ENCODE data around the gene KCTD7.

The KCTD7 gene

GRCh38 chr7:66641526-66641871 lies 12.8 kb downstream of the KCTD7 start:
- H4K20me1 ChIP-seq (ENCODE audit: control insufficient read depth, insufficient read depth, low read depth, low read length), result no peaks in the 10 kb centered on the region
- no peaks in the 10 kb centered on the region for H3K9me3 ChIP-seq (ENCODE audit: control insufficient read depth, insufficient read depth, low read length)
- H3K27ac ChIP-seq (ENCODE audit: low read depth, low read length), result peak overlapping the region; percentile 59
- H3K9me2 ChIP-seq (replicated peaks; ENCODE audit: control insufficient read depth, low read length), result no peaks in the 10 kb centered on the region
- H3K4me2 ChIP-seq (ENCODE audit: low read length), result no peak overlapping the region
- H3K36me3 ChIP-seq (ENCODE audit: control insufficient read depth, low read length), result peaks cover 80% of the 10 kb centered on the region
- H3K4me1 ChIP-seq (ENCODE audit: control insufficient read depth, low read length), result peaks cover 38% of the 10 kb centered on the region
- H3K79me2 ChIP-seq (ENCODE audit: control insufficient read depth, low read length), result peaks cover 4% of the 10 kb centered on the region; the same call in 1 of the 2 replicates
- no peak overlapping the region for H3K4me3 ChIP-seq (ENCODE audit: low read length)
- no peak for TF ChIP-seq EZH2phosphoT487 (IDR thresholded peaks at IDR 0.05; ENCODE audit: borderline replicate concordance, low read length)
- TF ChIP-seq, protein P1, sequence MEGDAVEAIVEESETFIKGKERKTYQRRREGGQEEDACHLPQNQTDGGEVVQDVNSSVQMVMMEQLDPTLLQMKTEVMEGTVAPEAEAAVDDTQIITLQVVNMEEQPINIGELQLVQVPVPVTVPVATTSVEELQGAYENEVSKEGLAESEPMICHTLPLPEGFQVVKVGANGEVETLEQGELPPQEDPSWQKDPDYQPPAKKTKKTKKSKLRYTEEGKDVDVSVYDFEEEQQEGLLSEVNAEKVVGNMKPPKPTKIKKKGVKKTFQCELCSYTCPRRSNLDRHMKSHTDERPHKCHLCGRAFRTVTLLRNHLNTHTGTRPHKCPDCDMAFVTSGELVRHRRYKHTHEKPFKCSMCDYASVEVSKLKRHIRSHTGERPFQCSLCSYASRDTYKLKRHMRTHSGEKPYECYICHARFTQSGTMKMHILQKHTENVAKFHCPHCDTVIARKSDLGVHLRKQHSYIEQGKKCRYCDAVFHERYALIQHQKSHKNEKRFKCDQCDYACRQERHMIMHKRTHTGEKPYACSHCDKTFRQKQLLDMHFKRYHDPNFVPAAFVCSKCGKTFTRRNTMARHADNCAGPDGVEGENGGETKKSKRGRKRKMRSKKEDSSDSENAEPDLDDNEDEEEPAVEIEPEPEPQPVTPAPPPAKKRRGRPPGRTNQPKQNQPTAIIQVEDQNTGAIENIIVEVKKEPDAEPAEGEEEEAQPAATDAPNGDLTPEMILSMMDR (IDR thresholded peaks at IDR 0.05; ENCODE audit: low read depth, low read length, poor library complexity, severe bottlenecking), result no peak
- peaks cover 30% of the 10 kb centered on the region for H3F3A ChIP-seq (ENCODE audit: control insufficient read depth, insufficient read depth)
- H3K27me3 ChIP-seq (ENCODE audit: control insufficient read depth, low read length), result no peaks in the 10 kb centered on the region

GRCh38 chr7:66642186-66642585 lies 13.5 kb downstream of the KCTD7 start:
- peaks cover 80% of the 10 kb centered on the region for H3K36me3 ChIP-seq (ENCODE audit: control insufficient read depth, low read length)

GRCh38 chr7:66642932-66643331 lies 14.3 kb downstream of the KCTD7 start:
- Histone ChIP-seq H3K4me1 (ENCODE audit: control insufficient read depth, low read length) (peaks cover 33% of the 10 kb centered on the region), H3F3A (ENCODE audit: control insufficient read depth, insufficient read depth) (peaks cover 22% of the 10 kb centered on the region), H3K79me2 (ENCODE audit: control insufficient read depth, low read length) (peaks cover 4% of the 10 kb centered on the region; the same call in 1 of the 2 replicates), H3K4me3 (ENCODE audit: low read length) (peak overlapping the region; percentile 51), H3K36me3 (ENCODE audit: control insufficient read depth, low read length) (peaks cover 79% of the 10 kb centered on the region), H3K9me2 (replicated peaks; ENCODE audit: control insufficient read depth, low read length) (no peaks in the 10 kb centered on the region), H3K9me3 (ENCODE audit: control insufficient read depth, insufficient read depth, low read length) (no peaks in the 10 kb centered on the region), H3K27ac (ENCODE audit: low read depth, low read length) (peak overlapping the region; percentile 59), H3K27me3 (ENCODE audit: control insufficient read depth, low read length) (no peaks in the 10 kb centered on the region), H4K20me1 (ENCODE audit: control insufficient read depth, insufficient read depth, low read depth, low read length) (no peaks in the 10 kb centered on the region), H3K4me2 (ENCODE audit: low read length) (peak overlapping the region; percentile 69)
- TF ChIP-seq, protein P1 (IDR thresholded peaks at IDR 0.05; ENCODE audit: low read depth, low read length, poor library complexity, severe bottlenecking), result no peak
- TF ChIP-seq EZH2phosphoT487 (IDR thresholded peaks at IDR 0.05; ENCODE audit: borderline replicate concordance, low read length), result no peak

More at GRCh38 chr7:66642186-66642585, 13.5 kb downstream of the KCTD7 start:
- Histone ChIP-seq H3K27ac (ENCODE audit: low read depth, low read length) (peak overlapping the region; percentile 59), H3K4me3 (ENCODE audit: low read length) (peak overlapping the region; percentile 51), H3K27me3 (ENCODE audit: control insufficient read depth, low read length) (no peaks in the 10 kb centered on the region), H3F3A (ENCODE audit: control insufficient read depth, insufficient read depth) (peaks cover 30% of the 10 kb centered on the region), H3K4me2 (ENCODE audit: low read length) (peak overlapping the region; percentile 69), H3K9me3 (ENCODE audit: control insufficient read depth, insufficient read depth, low read length) (no peaks in the 10 kb centered on the region), H3K4me1 (ENCODE audit: control insufficient read depth, low read length) (peaks cover 33% of the 10 kb centered on the region), H3K79me2 (ENCODE audit: control insufficient read depth, low read length) (peaks cover 4% of the 10 kb centered on the region; the same call in 1 of the 2 replicates), H4K20me1 (ENCODE audit: control insufficient read depth, insufficient read depth, low read depth, low read length) (no peaks in the 10 kb centered on the region), H3K9me2 (replicated peaks; ENCODE audit: control insufficient read depth, low read length) (no peaks in the 10 kb centered on the region)
- TF ChIP-seq, protein P1 (IDR thresholded peaks at IDR 0.05; ENCODE audit: low read depth, low read length, poor library complexity, severe bottlenecking), result no peak
- no peak for TF ChIP-seq EZH2phosphoT487 (IDR thresholded peaks at IDR 0.05; ENCODE audit: borderline replicate concordance, low read length)
